Jurkat, Clone E6-1 (cell line): ENCODE measurements around the gene SPATA45. TPM values are rescaled to one million over a fixed set of nuclear protein-coding genes. Genes with fewer than 3 reads are reported as not detected.
"Not testable (repeated sequence)": the region's sequence is repeated elsewhere in the genome, so short reads cannot be mapped to it uniquely, and the experiment has no call there.

ENCODE experiments used
- DNase-seq: peaks from one replicate; pipeline ENCODE4 v3.0.0-alpha.2; 2011; ENCODE audit warnings: low read depth, low spot score
- H3K4me3 ChIP-seq: 2 replicates; pipeline ENCODE4 v1.5.1; 2011; ENCODE audit warnings: mild to moderate bottlenecking, low read length, control low read depth, moderate library complexity
- polyA plus RNA-seq: library from polyadenylated mRNA; unstranded; fragments of >200 nt; gene quantifications from one replicate; pipeline ENCODE4 v1.2.1, GENCODE V29; 2012; ENCODE audit warnings: missing spikeins; ENCODE audit not compliant: insufficient read length, insufficient read depth

The SPATA45 gene
- not detected for polyA plus RNA-seq

DNA sequence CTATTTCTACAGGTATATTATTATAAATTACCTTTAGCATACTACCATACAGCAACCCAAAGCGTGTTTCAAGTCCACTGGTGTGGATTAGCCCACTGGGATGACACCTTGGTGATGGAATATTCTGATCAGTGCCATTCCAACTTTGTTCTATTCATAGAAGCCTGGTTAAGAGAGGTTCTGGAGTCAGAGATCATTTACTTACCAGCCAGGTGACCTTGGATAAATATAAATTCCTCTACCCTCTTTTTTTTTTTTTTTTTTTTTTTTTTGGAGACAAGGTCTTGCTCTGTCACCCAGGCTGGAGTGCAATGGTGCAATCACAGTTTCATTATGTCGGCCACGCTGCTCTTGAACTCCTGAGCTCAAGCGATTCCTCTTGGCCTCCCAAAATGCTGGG, at the start of gene SPATA45:
SPATA45 (minus strand) TSS at position 101 of the 400 bp plus-strand sequence. CDS start 11,500 bp downstream, outside the sequence.
- no peak for DNase-seq
- H3K4me3 ChIP-seq = no peak within 1 kb of the TSS

DNA sequence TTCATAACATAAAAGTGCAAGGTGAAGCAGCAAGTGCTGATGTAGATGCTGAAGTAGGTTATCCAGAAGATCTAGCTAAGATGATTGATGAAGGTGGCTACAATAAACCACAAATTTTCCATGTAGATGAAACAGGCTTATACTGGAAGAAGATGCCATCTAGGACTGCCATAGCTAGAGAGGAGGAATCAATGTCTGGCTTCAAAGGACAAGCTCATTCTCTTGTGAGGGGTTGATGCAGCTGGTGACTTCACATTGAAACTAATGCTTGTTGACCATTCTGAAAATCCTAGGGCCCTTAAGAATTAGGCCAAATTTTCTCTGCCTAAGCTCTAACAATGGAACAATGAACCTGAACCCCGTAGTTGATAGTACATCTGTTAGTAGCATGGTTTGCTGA, 44.7 kb upstream of the SPATA45 start:
- DNase-seq = no peak
- H3K4me3 ChIP-seq = no peak overlapping the region

DNA sequence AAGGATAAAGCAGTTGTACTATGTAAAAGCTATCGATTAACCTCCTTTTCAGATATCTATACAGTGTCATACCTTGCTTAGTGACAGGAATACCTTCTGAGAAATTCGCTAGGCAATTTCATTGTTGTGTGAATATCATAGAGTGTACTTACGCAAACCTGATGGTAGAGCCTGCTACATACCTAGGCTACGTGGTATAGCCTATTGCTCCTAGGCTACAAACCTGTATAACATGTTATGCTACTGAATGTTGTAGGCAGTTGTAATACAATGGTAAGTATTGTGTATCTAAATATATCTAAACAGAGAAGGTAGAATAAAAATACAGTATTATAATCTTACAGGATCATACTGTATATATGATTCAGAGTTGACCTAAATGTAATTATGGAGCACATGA, 37.1 kb upstream of the SPATA45 start:
- no peak overlapping the region for H3K4me3 ChIP-seq
- DNase-seq = no peak

DNA sequence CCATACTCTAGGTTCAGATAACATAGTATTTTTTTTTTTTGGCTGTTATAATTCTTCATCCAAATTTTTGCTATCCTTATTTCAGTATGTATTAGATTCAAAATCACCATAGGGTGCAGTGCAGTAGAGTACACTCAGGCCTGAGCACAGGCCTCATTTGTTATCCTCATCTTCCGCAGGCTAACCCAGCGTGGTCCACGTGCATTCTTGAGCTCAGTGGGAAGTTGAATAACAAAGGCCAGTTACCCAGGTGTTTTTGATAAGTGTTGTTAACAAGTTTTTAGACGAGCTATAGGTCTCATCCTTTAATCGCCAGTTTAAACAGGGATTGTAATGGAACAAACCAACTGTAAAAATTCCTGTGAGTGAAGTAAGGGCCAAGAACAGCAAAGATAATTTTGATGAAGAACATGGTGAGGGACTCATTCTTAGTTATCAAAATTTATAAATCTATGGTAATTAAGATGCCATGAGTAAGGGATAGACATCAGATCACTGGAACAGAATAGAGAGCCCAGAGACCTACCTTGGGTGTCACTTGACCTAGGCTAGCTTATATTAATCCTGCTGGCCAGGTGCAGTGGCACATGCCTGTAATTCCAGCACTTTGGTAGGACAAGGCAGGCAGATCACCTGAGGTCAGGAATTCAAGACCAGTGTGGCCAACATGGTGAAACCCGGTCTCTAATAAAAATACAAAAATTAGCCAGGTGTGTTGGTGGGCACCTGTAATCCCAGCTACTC, 32.7 kb upstream of the SPATA45 start:
- no peak for DNase-seq

DNA sequence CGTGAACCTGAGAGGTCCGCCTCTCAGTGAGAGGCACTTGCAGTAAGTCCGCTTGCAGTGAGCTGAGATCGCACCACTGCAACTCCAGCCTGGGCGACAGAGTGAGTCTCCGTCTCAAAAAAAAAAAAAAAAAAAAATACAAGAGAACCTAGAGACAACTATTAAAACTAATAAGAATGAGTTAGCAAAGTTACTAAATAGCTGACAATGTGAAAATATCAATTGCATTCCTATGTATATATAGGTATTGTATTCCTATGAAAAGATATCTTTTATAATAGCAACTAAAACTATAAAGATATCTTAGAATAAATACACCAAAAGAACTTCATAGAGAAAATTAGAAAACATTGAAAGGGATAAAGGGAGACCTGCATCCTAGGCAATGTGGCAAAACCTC, 31.0 kb upstream of the SPATA45 start:
- no peak for DNase-seq
- H3K4me3 ChIP-seq = no peak overlapping the region

More for the DNA sequence above, 32.7 kb upstream of the SPATA45 start:
- H3K4me3 ChIP-seq = no peak overlapping the region

DNA sequence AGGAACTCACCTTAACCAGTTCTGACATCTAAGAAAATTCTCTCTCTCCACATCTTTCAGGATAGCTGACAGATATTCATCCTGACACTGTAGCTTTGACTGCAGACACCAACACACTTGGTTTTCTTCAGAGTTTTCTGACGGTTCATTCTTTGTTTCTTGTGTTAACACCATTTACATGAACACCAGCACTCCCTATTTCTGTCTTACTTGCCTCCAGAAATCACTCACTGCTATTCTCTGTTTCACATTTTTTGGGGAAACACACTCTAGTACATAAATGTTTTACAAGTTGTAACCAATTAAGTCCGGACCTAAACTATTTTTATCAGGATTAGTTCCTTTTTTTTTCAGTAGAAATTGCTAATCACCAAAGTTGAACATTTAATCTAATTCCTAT, 26.1 kb upstream of the SPATA45 start:
- H3K4me3 ChIP-seq = no peak overlapping the region
- DNase-seq = no peak

DNA sequence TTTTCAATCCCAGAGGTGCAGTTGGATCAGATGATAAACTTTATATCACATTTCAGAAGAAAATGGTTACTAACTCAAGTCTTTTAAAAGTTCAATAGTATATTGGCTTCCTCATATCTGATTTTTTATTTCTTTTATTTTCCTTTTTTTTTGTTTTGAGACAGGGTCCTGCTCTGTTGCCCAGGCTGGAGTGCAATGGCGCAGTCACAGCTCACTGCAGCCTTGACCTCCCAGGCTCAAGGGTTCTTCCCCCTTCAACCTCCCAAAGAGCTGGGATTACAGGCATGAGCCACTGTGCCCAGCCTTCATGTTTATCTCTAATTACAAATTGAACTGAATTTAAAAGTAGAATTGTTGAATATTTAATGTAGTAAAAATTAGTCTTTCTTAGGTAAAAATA, 24.5 kb upstream of the SPATA45 start:
- H3K4me3 ChIP-seq = no peak overlapping the region
- DNase-seq = no peak

DNA sequence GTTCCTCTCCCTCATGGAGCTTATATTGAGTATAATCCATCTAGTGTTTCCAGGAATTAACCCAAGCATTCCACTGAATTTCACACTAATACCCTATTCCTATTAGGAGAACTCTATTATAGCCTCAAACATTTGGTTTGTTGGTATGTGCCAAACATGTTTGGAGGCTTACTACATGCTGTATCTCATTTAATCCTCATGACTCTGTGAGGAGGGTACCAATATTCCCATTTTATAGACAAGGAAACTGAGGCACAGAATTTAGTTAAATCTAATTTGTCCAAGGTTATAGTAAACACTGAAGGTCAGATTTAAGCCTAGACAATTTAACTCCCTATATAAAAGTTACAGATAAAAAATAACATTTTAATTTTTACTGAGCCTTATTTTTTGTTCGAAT, 19.7 kb upstream of the SPATA45 start:
- DNase-seq = no peak
- H3K4me3 ChIP-seq = no peak overlapping the region

DNA sequence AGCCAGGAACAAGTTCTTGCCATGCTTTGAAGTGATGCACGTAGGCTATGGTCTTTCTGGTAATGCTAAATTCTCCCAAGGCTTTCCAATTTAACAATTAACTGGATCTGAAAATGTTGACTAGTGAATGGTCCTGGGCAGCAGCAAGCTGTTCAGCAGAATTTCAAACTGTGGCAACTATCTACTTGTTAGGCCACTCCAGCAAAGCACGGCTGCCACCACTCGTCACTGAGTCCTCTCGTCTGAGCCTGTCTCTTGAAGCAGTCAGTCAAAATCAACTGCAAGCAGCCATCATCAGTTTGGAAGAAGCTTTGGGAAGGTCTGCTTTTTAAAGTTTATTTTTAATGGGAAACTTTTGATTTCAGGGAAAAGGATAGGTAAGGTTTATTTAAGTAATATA, 16.8 kb upstream of the SPATA45 start:
- H3K4me3 ChIP-seq = no peak overlapping the region
- DNase-seq = no peak

DNA sequence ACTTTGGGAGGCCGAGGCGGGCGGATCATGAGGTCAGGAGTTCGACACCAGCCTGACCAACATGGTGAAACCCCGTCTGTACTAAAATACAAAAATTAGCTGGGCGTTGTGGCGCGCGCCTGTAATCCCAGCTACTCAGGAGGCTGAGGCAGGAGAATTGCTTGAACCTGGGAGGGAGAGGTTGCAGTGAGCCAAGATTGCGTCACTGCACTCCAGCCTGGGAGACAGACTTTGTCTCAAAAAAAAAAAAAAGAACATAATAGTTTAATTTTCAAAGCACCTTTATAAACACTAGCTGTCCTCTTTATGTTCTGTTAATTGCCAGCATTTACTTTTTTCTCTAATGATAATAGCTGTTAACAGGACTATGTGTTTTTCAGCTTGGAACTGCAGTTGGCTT, 15.9 kb upstream of the SPATA45 start:
- DNase-seq, H3K4me3 ChIP-seq: not testable (repeated sequence)

DNA sequence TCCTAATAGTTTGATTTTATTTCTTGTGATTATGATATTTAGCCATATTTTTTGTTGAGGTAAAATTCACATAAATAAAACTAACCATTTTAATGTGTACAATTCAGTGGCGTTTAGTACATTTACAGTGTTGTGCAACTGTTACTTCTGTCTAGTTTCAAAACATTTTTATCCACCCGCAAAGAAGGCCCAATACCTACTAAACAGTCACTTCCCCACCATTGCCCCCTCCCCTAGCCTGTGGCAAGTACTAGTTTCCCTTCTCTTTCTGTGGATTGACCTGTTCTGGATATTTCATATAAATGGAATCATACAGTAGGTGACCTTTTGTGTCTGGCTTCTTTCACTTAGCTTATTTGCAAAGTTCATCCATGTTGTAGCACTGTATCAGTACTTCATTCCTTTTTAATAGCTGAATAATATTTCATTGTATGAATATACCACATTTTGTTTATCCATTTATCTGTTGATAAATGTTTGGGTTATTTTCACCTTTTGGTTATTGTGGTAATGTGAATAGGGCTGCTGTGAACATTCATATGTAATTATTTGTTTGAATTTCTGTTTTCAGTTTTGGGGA, 14.8 kb upstream of the SPATA45 start:
- no peak for DNase-seq
- H3K4me3 ChIP-seq = no peak overlapping the region

DNA sequence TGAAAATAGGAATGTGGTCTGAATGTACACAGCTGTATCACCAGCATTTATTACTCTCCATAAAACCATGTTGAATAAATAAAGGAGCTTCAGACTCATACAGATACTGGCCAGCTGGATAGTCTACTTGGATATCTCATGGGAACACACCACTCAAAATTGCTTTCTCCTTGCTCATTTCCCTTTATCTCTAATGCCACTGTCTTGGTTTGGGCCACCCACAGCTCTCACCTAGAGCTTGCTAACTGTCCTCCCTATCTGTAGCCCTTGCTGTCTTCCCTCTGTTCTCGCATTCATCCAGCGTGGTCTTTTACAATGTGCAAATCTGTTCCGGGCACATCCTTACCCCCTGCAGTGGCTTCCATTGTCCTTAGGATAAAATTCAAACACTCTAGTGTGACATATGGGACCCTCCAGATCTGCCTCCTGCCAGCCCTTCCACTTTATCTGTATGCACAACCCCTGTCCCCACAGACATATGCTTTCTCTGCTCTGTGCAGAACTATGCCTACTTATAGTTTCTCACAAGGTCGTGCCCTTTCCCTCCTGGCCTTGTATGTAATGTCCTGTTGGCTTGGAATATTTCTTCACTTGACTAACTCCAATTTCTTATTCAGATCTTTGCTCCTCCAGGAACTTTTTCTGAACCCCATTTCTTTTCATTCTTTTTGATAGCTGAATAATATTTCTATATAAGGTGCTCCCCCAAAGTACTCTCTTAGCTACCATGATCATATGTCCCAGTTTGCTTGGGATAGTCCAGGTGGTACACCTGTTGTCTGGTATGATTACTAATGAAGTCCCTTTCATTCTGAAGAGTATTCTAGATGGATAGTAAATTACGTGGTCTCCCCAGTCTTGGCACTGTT, 13.5 kb upstream of the SPATA45 start:
- DNase-seq = no peak
- no peak overlapping the region for H3K4me3 ChIP-seq

DNA sequence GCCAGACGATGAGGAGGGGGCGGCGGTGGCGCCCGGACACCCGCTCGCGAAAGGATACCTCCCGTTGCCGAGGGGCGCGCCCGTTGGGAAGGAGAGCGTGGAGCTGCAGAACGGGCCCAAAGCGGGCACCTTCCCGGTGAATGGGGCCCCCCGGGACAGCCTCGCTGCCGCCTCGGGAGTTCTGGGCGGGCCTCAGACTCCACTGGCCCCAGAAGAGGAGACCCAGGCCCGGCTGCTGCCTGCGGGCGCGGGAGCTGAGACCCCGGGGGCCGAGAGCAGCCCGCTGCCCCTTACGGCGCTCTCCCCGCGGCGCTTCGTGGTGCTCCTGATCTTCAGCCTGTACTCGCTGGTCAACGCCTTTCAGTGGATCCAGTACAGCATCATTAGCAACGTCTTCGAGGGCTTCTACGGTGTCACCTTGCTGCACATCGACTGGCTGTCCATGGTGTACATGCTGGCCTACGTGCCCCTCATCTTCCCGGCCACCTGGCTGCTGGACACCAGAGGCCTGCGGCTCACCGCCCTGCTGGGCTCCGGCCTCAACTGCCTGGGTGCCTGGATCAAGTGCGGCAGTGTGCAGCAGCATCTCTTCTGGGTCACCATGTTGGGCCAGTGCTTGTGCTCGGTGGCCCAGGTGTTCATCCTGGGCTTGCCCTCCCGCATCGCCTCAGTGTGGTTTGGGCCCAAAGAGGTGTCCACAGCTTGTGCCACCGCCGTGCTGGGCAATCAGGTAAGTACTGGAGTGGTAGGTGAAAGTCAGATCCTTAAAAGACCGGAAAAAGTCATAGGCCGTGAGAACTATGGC, 11.2 kb upstream of the SPATA45 start:
- DNase-seq = no peak
- H3K4me3 ChIP-seq = peak overlapping the region; percentile 95

DNA sequence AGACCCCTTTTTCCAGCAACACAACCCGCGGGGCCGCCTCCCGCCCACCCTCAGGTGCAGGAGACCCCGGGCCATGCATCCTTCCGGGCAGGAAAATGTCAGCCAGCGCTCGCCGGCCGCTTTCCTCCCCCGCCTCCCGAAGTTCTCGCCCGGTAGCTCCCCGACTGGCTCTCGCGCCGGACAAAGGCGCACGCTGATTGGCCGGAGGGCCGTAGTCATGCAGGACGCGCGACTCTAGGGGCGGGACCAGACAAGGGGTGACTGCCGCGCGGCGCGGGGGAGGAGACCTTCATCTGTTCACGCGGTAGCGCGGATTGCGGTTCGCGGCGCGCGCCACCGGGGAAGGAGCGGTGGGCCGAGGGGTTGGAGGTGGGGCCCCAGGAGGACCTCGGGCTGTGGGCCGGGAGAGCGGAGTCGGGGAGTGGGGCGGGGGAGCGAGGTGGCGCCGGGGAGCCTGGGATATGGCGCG, 10.6 kb upstream of the SPATA45 start, which contains the start of gene FLVCR1:
FLVCR1 (plus strand) TSS at position 284 of the 469 bp plus-strand sequence; CDS start at position 462, 178 bp downstream.
- peak within 1 kb of the TSS; percentile 95 for H3K4me3 ChIP-seq
- peak; percentile 91 for DNase-seq

DNA sequence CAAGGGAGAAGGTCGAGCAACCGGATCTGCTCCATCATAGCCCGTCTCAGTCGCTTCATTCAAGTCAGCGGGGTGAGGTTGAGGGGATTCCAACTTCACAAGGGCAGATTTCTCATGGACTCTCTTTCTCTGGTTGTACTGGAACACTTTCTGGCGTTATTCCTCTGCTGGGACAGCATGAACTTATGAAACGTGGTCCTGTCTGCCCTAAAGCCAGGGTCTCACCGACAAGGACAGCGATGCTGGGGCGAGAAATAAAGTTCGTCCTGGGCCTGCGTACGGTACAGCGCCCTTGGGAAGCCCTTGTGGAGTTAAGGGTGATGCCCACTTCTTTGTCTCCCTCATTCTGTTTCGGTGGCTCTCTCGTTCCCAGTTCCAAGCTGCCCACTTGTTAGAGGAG, 9.3 kb upstream of the SPATA45 start:
- H3K4me3 ChIP-seq = peak overlapping the region; percentile 95
- no peak for DNase-seq

DNA sequence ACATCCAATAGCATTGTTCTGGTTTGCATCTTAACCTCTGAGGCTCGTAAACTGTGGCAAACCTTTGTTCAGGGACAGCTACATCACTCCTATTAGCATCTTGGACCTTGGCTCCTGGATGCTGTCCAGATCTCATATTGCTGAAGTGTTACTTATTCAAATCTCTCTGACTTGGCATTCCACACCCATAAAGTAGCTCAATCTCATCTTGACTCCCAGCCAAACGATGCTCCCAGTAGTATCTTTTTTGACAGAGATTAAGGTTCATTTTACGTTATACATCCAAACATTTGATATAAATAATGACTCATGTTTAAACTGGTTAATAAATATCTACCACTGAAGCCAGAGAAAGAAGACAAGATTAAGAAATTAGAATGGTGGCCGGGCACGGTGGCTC, 6.2 kb upstream of the SPATA45 start:
- no peak overlapping the region for H3K4me3 ChIP-seq
- no peak for DNase-seq

DNA sequence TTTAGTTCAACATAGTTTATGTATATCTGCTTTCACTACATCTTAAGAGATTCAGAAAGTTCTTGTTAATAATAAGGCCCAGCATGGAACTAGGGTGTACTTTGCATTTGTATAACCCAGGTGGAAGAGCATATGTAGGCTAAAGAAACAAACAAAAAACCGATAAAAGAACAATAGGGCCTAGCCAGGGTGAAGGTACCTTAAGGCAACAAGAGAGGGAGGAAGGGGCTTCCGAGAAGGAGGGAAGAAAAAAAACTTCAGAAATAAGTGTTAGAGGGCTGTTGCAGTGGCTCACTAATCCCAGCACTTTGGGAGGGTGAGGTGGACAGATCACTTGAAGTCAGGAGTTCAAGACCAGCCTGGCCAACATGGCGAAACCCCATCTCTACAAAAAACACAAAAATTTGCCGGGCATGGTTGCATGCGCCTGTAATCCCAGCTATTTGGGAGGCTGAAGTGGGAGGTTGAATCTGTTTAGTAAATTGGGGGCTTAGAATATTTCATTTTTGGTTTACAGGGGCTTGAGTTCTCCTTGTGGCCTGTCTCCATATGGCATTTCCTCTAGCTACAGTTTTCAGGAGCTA, 4.7 kb upstream of the SPATA45 start:
- no peak overlapping the region for H3K4me3 ChIP-seq
- no peak for DNase-seq

DNA sequence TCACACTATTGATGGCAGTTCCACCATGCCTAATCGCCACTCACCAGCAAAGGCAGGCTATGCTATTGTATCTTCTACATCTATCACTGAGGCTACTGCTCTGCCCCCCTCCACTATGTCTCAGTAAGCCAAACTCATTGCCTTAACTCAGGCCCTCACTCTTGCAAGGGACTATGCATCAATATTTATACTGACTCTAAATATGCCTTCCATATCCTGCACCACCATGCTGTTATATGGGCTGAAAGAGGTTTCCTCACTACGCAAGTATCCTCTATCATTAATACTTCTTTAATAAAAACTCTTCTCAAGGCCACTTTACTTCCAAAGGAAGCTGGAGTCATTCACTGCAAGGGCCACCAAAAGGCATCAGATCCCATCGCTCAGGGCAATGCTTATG, 2.9 kb downstream of the SPATA45 start:
- not testable (repeated sequence) for H3K4me3 ChIP-seq, DNase-seq

DNA sequence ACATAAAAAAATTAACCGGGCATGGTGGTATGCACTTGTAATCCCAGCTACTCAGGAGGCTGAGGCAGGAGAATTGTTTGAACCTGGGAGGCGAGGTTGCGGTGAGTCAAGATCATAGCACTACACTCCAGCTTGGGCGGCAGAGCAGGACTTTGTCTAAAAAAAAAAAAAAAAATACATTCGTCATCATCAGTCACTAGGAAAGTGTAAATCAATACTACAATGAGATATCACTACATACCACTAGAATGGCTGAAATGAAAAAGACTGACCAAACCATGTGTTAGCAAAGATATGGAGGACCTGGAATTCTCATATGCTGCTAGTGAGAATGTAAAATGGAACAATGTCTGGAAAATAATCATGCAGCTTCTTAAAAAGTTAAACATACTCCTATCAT, 9.3 kb downstream of the SPATA45 start:
- no peak overlapping the region for H3K4me3 ChIP-seq
- DNase-seq = no peak
